HepG2 (cell line): Measurements from ENCODE around the gene C19orf85. TPM values are rescaled to one million over a fixed set of nuclear protein-coding genes. Genes with fewer than 3 reads are reported as not detected.

Experiments
- ASH2L ChIP-seq: fragments of 300-600, 200-600 bp; sonication (generic); IDR thresholded peaks from 2 replicates; pipeline ENCODE4 v1.7.0; 2017; ENCODE audit warnings: low read depth, mild to moderate bottlenecking, moderate library complexity, mixed read lengths, low read length; ENCODE audit not compliant: insufficient read length
- ATAD3A ChIP-seq: sonication (generic); formaldehyde crosslinking; IDR thresholded peaks from 2 replicates; pipeline ENCODE4 v1.4.0; 2020; ENCODE audit warnings: missing genetic modification reagents
- ATF4 ChIP-seq, 2 experiments: fragments of 450-650 bp in 1 of 2; sonication (generic) in 1 of 2; formaldehyde crosslinking; IDR thresholded peaks; 2 replicates each; pipeline versions ENCODE4 v1.5.0 to v1.8.0; 2020 to 2022; ENCODE audit warnings: mild to moderate bottlenecking in 1 of 2, missing genetic modification reagents in 1 of 2
- KLF11 ChIP-seq: IDR thresholded peaks from 2 replicates; pipeline ENCODE4 v1.6.1; 2016; ENCODE audit warnings: missing compliant biosample characterization
- MIER3 ChIP-seq: IDR thresholded peaks from 2 replicates; pipeline ENCODE4 v1.6.1; 2016; ENCODE audit warnings: missing compliant biosample characterization, borderline replicate concordance
- PHB2 ChIP-seq: fragments of 450-650 bp; IDR thresholded peaks from 2 replicates; pipeline ENCODE4 v1.6.1; 2018; ENCODE audit not compliant: partially characterized antibody
- PRPF4 ChIP-seq: fragments of 200-400 bp; formaldehyde crosslinking; IDR thresholded peaks from 2 replicates; pipeline ENCODE4 v1.6.1; 2016; ENCODE audit warnings: low read length, low read depth; ENCODE audit not compliant: poor library complexity, severe bottlenecking
- RXRB ChIP-seq: IDR thresholded peaks from 2 replicates; pipeline ENCODE4 v1.6.1; 2016; ENCODE audit warnings: borderline replicate concordance, missing genetic modification reagents, missing compliant biosample characterization
- SMAD9 ChIP-seq: sonication (generic); formaldehyde crosslinking; IDR thresholded peaks from 2 replicates; pipeline ENCODE4 v1.5.1; 2020; ENCODE audit warnings: mild to moderate bottlenecking, missing genetic modification reagents
- SMYD3 ChIP-seq: sonication (generic); formaldehyde crosslinking; IDR thresholded peaks from 2 replicates; pipeline ENCODE4 v1.8.1; 2023; ENCODE audit warnings: mild to moderate bottlenecking, missing genetic modification reagents
- SRSF4 ChIP-seq: fragments of 200-400 bp; formaldehyde crosslinking; IDR thresholded peaks from one replicate; pipeline ENCODE4 v1.6.1; 2018; ENCODE audit warnings: mild to moderate bottlenecking, low read depth, low read length, moderate library complexity; ENCODE audit not compliant: poor library complexity, severe bottlenecking
- ZBTB1 ChIP-seq: sonication (generic); formaldehyde crosslinking; IDR thresholded peaks from 2 replicates; pipeline ENCODE4 v1.4.0; 2020; ENCODE audit warnings: missing genetic modification reagents, borderline replicate concordance
- ZBTB21 ChIP-seq: sonication (generic); formaldehyde crosslinking; IDR thresholded peaks from 2 replicates; pipeline ENCODE4 v1.4.0; 2020; ENCODE audit warnings: missing genetic modification reagents
- ZNF263 ChIP-seq: sonication (generic); formaldehyde crosslinking; IDR thresholded peaks from 2 replicates; pipeline ENCODE4 v1.4.0; 2020; ENCODE audit warnings: missing genetic modification reagents
- ZNF451 ChIP-seq: sonication (generic); formaldehyde crosslinking; IDR thresholded peaks from 2 replicates; pipeline ENCODE4 v1.5.0; 2020; ENCODE audit warnings: mild to moderate bottlenecking, missing genetic modification reagents
- ZNF512B ChIP-seq: sonication (generic); formaldehyde crosslinking; IDR thresholded peaks from 2 replicates; pipeline ENCODE4 v1.5.1; 2020; ENCODE audit warnings: missing genetic modification reagents, mild to moderate bottlenecking, borderline replicate concordance
- ZNF513 ChIP-seq: sonication (generic); formaldehyde crosslinking; conservative IDR thresholded peaks from 2 replicates; pipeline ENCODE4 v1.5.0; 2020; ENCODE audit warnings: missing genetic modification reagents
- ZNF564 ChIP-seq: sonication (generic); formaldehyde crosslinking; IDR thresholded peaks from 2 replicates; pipeline ENCODE4 v1.8.1; 2023; ENCODE audit warnings: mild to moderate bottlenecking, missing genetic modification reagents
- ZNF713 ChIP-seq: sonication (generic); formaldehyde crosslinking; IDR thresholded peaks from 2 replicates; pipeline ENCODE4 v1.4.0; 2020; ENCODE audit warnings: mild to moderate bottlenecking, missing genetic modification reagents
- ZNF780A ChIP-seq: sonication (generic); formaldehyde crosslinking; IDR thresholded peaks from 2 replicates; pipeline ENCODE4 v1.8.0; 2022; ENCODE audit warnings: mild to moderate bottlenecking, missing genetic modification reagents, moderate library complexity
- ZSCAN21 ChIP-seq: sonication (generic); formaldehyde crosslinking; IDR thresholded peaks from 2 replicates; pipeline ENCODE4 v1.8.0; 2022; ENCODE audit warnings: mild to moderate bottlenecking, missing genetic modification reagents, moderate library complexity, borderline replicate concordance
- polyA plus RNA-seq, 8 experiments: library from polyadenylated mRNA; depleted of rRNA in 3 of 8; stranded (reverse) in 7 of 8; unstranded in 1 of 8; fragments of >200 nt; fragmentation: Illumina TruSeq in 4 of 8; extraction: Trizol in 4 of 8; gene quantifications; 2 replicates each; pipeline versions ENCODE4 v1.2.1 to v1.2.3, GENCODE V29; 2011 to 2016; ENCODE audit warnings: low read depth in 4 of 8, missing spikeins in 1 of 8, mixed read lengths in 1 of 8; ENCODE audit not compliant: insufficient read depth in 1 of 8
- total RNA-seq, 5 experiments: library from RNA; depleted of rRNA; stranded (reverse); fragments of >200 nt; fragmentation: Illumina TruSeq; extraction: Trizol; gene quantifications; 2 replicates each; pipeline ENCODE4 v1.2.3, GENCODE V29; 2016; ENCODE audit warnings: low read depth in 1 of 5
- TF ChIP-seq, protein P1 (sequence below): sonication (generic); formaldehyde crosslinking; IDR thresholded peaks from 2 replicates; pipeline ENCODE4 v1.5.0; 2020; ENCODE audit warnings: mild to moderate bottlenecking, missing genetic modification reagents

C19orf85 gene
- total and polyA plus RNA-seq, 2 of the 13 experiments (the other 11 are each of a cell fraction or from before 2014, with no cell fraction given): not detected

DNA sequence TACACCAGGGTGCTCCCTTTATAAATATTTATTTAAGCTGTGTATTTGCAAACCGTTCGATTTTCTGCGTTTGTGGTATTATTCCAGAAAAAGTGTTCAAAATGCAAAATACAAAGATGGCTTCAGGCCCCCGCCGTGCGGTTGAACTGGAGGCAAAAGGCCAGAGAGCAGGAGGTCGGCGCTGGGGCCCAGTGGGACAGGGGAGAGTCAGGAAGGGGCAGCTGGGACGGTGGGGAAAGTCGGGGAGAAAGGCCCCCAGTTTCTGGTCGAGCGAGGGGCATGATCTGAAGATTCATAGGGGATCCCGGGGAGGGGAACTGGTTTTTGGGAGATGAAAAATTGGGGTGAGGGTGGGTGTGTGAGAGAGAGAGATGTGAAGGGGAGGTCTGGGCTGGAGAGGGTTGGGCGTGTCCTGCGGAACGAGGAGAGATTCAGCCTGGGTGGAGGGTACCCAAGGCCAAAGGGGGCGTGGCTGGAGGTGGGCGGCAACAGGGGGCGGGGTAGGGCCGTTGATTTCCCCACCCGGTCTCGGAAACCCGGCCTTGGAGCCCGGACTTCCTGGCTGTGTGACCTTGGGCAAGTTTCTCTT is 3.8 kb downstream of the C19orf85 start (continued):
- TF ChIP-seq ZNF263 (CRISPR knock-in tag) (peak; percentile 36; the same call in 1 of the 2 replicates), ZBTB21 (no peak), ZNF564 (0 out of 2 replicates have a peak, but pooled peaks have one; percentile 56), ZNF513 (CRISPR knock-in tag) (no peak), ZNF451 (CRISPR knock-in tag) (no peak), PHB2 (no peak), ZNF512B (CRISPR knock-in tag) (no peak), MIER3 (0 out of 2 replicates have a peak, but pooled peaks have one; percentile 7), ATF4 (CRISPR knock-in tag; IDR thresholded peaks at IDR 0.05) (0 out of 4 replicates have a peak, but pooled peaks of 1 of the 2 experiments have one; percentile 30), ZBTB1 (CRISPR knock-in tag) (no peak), SRSF4 (no peak), KLF11 (CRISPR knock-in tag) (no peak), SMAD9 (CRISPR knock-in tag) (no peak), ZSCAN21 (CRISPR knock-in tag) (no peak), PRPF4 (no peak), ZNF780A (CRISPR knock-in tag) (no peak), RXRB (CRISPR knock-in tag) (no peak), ASH2L (peak; percentile 3), ZNF713 (no peak), SMYD3 (no peak), ATAD3A (no peak)
- TF ChIP-seq, protein P1, sequence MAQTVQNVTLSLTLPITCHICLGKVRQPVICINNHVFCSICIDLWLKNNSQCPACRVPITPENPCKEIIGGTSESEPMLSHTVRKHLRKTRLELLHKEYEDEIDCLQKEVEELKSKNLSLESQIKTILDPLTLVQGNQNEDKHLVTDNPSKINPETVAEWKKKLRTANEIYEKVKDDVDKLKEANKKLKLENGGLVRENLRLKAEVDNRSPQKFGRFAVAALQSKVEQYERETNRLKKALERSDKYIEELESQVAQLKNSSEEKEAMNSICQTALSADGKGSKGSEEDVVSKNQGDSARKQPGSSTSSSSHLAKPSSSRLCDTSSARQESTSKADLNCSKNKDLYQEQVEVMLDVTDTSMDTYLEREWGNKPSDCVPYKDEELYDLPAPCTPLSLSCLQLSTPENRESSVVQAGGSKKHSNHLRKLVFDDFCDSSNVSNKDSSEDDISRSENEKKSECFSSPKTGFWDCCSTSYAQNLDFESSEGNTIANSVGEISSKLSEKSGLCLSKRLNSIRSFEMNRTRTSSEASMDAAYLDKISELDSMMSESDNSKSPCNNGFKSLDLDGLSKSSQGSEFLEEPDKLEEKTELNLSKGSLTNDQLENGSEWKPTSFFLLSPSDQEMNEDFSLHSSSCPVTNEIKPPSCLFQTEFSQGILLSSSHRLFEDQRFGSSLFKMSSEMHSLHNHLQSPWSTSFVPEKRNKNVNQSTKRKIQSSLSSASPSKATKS: peak; percentile 21; the same call in 1 of the 2 replicates
